Measurements from ENCODE around the gene VPS29. TPM values are rescaled to one million over a fixed set of nuclear protein-coding genes. Genes with fewer than 3 reads are reported as not detected.

VPS29 gene
- polyA plus RNA-seq, 3 donors: 224 to 409 (median 342) TPM

- no peaks in the 10 kb centered on the region for H3K27me3 ChIP-seq (ENCODE audit: control insufficient read depth in 2 of 2, insufficient read depth in 2 of 2, low read length in 2 of 2)
- H3K79me2 ChIP-seq (ENCODE audit: insufficient read depth, low read length): peaks cover 74% of the 10 kb centered on the region
- WGBS (ENCODE audit: insufficient coverage): 100% methylated on average over 1 of the region's 4 CpGs
- H3K4me1 Mint-ChIP-seq: peaks cover 23% of the 10 kb centered on the region
- H3K9ac ChIP-seq (ENCODE audit: insufficient read depth, low read length, poor library complexity, severe bottlenecking): no peak overlapping the region
- TF ChIP-seq, protein P1, sequence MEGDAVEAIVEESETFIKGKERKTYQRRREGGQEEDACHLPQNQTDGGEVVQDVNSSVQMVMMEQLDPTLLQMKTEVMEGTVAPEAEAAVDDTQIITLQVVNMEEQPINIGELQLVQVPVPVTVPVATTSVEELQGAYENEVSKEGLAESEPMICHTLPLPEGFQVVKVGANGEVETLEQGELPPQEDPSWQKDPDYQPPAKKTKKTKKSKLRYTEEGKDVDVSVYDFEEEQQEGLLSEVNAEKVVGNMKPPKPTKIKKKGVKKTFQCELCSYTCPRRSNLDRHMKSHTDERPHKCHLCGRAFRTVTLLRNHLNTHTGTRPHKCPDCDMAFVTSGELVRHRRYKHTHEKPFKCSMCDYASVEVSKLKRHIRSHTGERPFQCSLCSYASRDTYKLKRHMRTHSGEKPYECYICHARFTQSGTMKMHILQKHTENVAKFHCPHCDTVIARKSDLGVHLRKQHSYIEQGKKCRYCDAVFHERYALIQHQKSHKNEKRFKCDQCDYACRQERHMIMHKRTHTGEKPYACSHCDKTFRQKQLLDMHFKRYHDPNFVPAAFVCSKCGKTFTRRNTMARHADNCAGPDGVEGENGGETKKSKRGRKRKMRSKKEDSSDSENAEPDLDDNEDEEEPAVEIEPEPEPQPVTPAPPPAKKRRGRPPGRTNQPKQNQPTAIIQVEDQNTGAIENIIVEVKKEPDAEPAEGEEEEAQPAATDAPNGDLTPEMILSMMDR (IDR thresholded peaks at IDR 0.05): no peak
- intact Hi-C loops (cut with micrococcal nuclease): no loop called here
- peaks cover 100% of the 10 kb centered on the region for H4K20me1 ChIP-seq (ENCODE audit: insufficient read depth, low read length)
- no peaks in the 10 kb centered on the region for H3K9me3 Mint-ChIP-seq
- H3K4me3 ChIP-seq (replicated peaks in 1 of 3; ENCODE audit: low read depth in 2 of 3, low read length in 3 of 3): no peak overlapping the region
- no peak overlapping the region for H2AFZ ChIP-seq (ENCODE audit: insufficient read depth, low read depth, low read length, poor library complexity, severe bottlenecking)
- H3K4me3 Mint-ChIP-seq: no peak overlapping the region
- H3K36me3 ChIP-seq (replicated peaks in 1 of 2; ENCODE audit: control insufficient read depth in 1 of 2, insufficient read depth in 2 of 2, low read length in 2 of 2): peaks cover 31 to 97% of the 10 kb centered on the region in 2 donors
- no peaks in the 10 kb centered on the region for H3K9me3 ChIP-seq (replicated peaks in 1 of 2; ENCODE audit: control insufficient read depth in 1 of 2, insufficient read depth in 1 of 2, low read length in 2 of 2)
- H3K4me2 ChIP-seq (replicated peaks; ENCODE audit: extremely low read depth, low read length, poor library complexity, severe bottlenecking): no peak overlapping the region
- H3K36me3 Mint-ChIP-seq: peaks cover 57 to 87% of the 10 kb centered on the region in 2 donors
- H3K27ac Mint-ChIP-seq: peak overlapping the region in 3 of 7 donors; percentile 27 to 79 (median 68)
- H3K27ac ChIP-seq (ENCODE audit: low read depth in 1 of 2, low read length in 2 of 2): no peak overlapping the region
- H3K4me1 ChIP-seq (ENCODE audit: control insufficient read depth in 1 of 2, insufficient read depth in 2 of 2, low read length in 2 of 2): peaks cover 0 to 12% of the 10 kb centered on the region in 2 donors
- peaks cover 0 to 2% (median 0%) of the 10 kb centered on the region in 3 donors for H3K27me3 Mint-ChIP-seq (ENCODE audit: low read depth in 3 of 3)
- no peak for DNase-seq
Observed at GRCh38 chr12:110543965-110544364, 42.1 kb upstream of the VPS29 start.

GRCh38 chr12:110543252-110543959 lies 41.5 kb upstream of the VPS29 start:
- no peaks in the 10 kb centered on the region for H3K27me3 ChIP-seq (ENCODE audit: control insufficient read depth in 2 of 2, insufficient read depth in 2 of 2, low read length in 2 of 2)
- peak overlapping the region in 4 of 7 donors; percentile 10 to 79 (median 48) for H3K27ac Mint-ChIP-seq
- H3K27me3 Mint-ChIP-seq (ENCODE audit: low read depth in 3 of 3): no peaks in the 10 kb centered on the region
- TF ChIP-seq, protein P1 (IDR thresholded peaks at IDR 0.05): no peak
- H3K79me2 ChIP-seq (ENCODE audit: insufficient read depth, low read length): peaks cover 69% of the 10 kb centered on the region
- no peak overlapping the region for H3K4me3 ChIP-seq (replicated peaks in 1 of 3; ENCODE audit: low read depth in 2 of 3, low read length in 3 of 3)
- no peak overlapping the region for H3K4me3 Mint-ChIP-seq
- no peak for DNase-seq
- H3K9ac ChIP-seq (ENCODE audit: insufficient read depth, low read length, poor library complexity, severe bottlenecking): no peak overlapping the region
- no peak overlapping the region for H2AFZ ChIP-seq (ENCODE audit: insufficient read depth, low read depth, low read length, poor library complexity, severe bottlenecking)
- peaks cover 0 to 12% of the 10 kb centered on the region in 2 donors for H3K4me1 ChIP-seq (ENCODE audit: control insufficient read depth in 1 of 2, insufficient read depth in 2 of 2, low read length in 2 of 2)
- no peaks in the 10 kb centered on the region for H3K9me3 ChIP-seq (replicated peaks in 1 of 2; ENCODE audit: control insufficient read depth in 1 of 2, insufficient read depth in 1 of 2, low read length in 2 of 2)
- intact Hi-C loops (cut with micrococcal nuclease): no loop called here
- no peak overlapping the region for H3K4me2 ChIP-seq (replicated peaks; ENCODE audit: extremely low read depth, low read length, poor library complexity, severe bottlenecking)
- no peak overlapping the region for H3K27ac ChIP-seq (ENCODE audit: low read depth in 1 of 2, low read length in 2 of 2)
- H3K4me1 Mint-ChIP-seq: peaks cover 23% of the 10 kb centered on the region
- no peaks in the 10 kb centered on the region for H3K9me3 Mint-ChIP-seq
- H3K36me3 Mint-ChIP-seq: peaks cover 58 to 88% of the 10 kb centered on the region in 2 donors
- H3K36me3 ChIP-seq (replicated peaks in 1 of 2; ENCODE audit: control insufficient read depth in 1 of 2, insufficient read depth in 2 of 2, low read length in 2 of 2): peaks cover 33 to 97% of the 10 kb centered on the region in 2 donors
- 98% methylated on average over 6 of the region's 7 CpGs for WGBS (ENCODE audit: insufficient coverage)
- H4K20me1 ChIP-seq (ENCODE audit: insufficient read depth, low read length): peaks cover 100% of the 10 kb centered on the region
